Stimulated activated CD4-positive, alpha-beta T cell treated with anti-CD3 and anti-CD28 coated beads, TNF-alpha, amount 100 ng/mL, for 4 hours (primary cell): ENCODE results near the gene UBR4.
A peak's percentile ranks its signal among the peaks of the same experiment; 100 is the strongest.
"Not testable (repeated sequence)": the region's sequence is repeated elsewhere in the genome, so short reads cannot be mapped to it uniquely, and the experiment has no call there.

Experiments used
- DNase-seq, 3 experiments: peaks; one replicate each; pipeline ENCODE4 v3.0.0-alpha.2; 2020; ENCODE audit warnings: low read depth in 3 of 3

UBR4 gene

GRCh38 chr1:19220080-19220846 is 10.2 kb upstream of the UBR4 start:
- DNase-seq = no peak

DNA sequence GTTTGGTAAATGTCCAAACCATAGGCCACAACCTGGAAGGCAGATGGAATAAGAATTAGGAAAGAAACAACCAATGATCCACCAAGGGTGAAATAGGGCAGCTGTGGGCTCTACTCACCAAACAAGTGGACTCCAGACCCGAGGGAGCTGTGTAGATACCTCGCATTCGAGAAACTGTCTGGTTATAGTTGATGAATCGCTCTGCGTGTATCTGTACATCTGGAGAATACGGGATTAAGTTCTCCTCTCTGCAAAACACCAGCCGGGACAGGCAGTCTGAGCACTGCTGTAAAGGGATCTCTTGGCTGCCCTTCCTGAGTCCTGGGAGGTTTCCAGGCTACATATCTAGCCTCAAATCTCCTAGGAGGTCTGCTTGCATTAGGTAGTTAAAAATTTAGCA is 9.4 kb upstream of the UBR4 start:
- DNase-seq = no peak

DNA sequence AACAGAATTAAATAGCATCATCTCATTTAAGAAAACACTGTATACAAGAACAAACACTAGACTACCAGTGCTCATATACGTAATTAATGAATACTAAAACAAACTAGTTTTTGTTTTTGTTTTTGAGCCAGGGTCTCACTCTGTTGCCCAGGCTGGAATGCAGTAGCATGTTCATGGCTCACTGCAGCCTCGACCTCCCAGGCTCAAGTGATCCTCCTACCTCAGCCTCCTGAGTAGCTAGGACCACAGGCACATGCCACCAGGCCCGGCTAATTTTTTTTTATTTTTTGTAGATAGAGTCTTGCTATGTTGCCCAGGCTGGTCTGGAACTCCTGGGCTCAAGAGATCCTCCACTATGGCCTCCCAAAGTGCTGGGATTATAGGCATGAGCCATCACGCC is 6.5 kb upstream of the UBR4 start:
- DNase-seq = not testable (repeated sequence)

DNA sequence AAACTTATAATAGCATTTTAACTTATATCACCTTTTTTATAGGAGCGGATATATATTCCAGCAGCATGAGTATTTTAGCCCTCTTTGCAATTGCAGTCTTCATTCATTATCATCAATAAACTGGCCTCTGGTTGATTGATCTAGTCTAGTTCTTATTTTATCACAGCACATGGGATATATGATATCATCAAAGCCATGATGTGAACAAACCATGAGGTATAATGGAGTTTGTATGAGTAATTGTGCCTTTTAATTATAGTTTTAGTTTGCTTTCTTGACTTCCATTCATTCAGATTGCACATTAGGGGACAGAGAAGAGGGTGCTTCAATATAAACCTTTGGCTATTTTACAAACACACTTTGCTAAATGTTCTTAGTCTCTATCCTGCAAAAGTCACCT is 3.5 kb upstream of the UBR4 start:
- DNase-seq = no peak

GRCh38 chr1:19212167-19212566 is 2.1 kb upstream of the UBR4 start:
- no peak for DNase-seq

- no peak for DNase-seq
Measured at GRCh38 chr1:19210772-19211549, 895 bp upstream of the UBR4 start.

- DNase-seq = peak in 1 of 3 experiments; percentile 7
Measured at GRCh38 chr1:19209439-19209989, 552 bp downstream of the UBR4 start.

DNA sequence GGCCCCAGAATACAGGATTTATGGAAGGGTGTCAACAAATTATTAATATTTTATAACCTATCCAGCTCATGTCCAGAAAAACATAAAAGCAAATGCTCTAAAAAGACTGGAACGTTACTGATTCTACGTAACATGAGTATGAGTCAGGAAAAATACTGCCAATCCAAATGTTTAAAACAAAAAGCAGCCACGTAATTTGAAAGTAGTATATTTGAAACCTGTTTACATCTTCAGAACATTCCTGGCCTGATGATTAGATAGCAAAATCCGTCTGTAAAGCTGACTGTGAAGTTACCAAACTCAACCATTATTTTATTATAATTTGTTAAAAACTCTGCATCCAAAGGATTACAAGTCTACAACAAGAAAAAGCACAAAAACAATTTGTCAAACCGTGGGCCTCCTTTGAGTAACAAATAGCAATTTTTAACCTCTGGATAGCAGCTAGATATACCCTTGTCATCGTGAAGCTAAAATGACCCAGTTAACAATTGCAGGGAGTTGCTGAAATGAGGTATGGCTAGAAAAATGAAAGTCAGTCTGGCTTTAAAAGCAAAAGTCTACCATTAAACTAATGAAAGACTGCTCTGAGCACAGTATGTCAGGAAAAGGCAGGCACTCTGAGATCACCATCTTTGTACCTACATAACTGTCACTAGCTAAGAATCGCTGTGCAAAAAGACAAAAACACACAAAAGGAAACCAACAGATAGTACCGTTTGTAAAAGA is 1.2 kb downstream of the UBR4 start:
- DNase-seq = no peak

DNA sequence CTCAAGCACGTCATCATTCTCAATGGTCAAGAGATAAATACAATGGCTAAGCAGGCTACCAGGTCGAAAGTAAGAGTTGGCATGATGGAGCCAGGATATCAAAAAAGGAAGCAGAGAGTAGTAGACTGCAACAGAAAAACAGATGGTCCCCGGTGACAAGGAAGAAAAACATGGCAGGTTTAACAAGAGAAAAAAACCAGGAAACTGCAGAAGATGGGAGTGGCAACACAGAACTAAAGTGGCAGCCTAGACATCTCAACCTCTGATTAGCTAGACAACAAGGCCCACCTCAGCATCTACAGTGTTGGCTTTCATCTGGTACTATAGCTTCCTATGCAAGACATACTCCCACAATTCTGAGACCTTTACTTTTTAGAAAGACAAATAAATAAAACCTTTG is 3.1 kb downstream of the UBR4 start:
- DNase-seq = no peak

DNA sequence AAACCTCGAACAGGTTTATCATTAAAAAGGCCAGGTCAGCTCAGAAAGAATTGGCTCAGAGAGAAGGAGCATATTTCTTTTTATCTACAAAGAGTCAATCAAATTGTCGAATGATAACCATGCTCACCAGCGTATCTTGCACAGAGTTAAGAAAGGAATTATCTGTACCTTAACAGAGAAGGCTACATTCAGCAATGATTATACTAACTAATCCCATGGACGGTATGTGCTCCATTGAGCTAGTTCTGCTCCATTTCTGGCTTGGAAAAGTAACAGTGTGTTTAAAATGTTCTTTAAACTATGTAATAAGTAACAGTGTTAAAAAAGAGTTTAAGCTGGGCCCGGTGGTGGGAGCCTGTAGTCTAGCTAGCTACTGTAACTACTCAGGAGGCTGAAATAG is 4.2 kb downstream of the UBR4 start:
- DNase-seq = no peak

DNA sequence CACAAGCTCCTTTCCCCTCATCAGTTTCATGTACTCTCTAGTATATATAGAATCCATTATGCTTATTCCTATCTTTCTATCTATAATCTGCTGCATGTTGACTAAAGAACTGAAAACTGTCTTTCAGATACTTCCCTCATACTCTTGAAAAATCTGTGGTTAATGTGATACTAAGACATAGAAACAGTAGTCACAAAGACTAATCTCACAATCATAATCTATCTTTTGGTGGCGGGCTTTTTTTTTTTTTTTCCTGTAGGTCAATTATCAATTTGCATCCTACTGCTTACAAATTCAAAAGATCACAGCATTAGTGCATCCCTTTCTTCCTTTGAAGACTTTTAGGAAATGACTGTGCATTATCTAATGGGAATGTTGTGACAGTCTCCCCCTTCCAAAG is 4.7 kb downstream of the UBR4 start:
- DNase-seq = no peak

DNA sequence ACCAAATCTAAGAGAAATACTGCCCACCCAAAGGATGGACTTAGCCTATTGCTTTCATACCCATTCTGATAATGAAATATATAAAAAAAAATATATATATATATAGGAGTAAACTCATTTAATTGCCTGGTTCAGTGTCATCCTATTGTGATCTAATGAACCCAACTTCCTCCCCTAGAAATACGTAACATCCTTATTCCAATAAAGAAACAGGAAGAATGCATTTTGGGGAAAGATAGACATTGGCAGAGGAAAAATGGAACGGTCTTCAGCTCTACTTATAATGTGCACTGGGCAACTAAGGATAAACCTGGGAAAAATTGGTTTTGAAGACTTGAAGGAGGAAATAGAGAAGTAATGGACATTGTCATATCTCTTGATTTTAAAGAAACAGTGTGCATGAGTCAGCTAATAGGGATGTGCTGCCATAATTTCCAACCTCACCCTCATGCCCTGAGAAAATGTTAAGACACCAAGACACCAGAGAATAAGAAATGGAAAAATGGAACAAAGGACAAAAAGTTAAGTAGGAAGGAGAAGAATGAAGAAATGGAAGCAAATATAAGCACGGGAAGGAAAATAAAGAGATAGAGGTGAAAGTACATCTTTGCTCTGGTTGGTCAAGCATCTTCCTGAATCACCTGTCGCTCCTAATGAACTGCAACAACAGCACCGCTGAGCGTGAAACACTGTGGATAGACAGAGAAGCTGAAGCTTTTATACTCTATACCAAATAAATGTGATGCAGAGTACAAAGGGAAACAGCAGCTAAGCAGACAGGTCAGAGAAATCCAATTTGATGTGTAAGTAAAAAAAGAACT is 5.4 kb downstream of the UBR4 start:
- no peak for DNase-seq

GRCh38 chr1:19203440-19203839 is 6.6 kb downstream of the UBR4 start:
- DNase-seq = no peak

DNA sequence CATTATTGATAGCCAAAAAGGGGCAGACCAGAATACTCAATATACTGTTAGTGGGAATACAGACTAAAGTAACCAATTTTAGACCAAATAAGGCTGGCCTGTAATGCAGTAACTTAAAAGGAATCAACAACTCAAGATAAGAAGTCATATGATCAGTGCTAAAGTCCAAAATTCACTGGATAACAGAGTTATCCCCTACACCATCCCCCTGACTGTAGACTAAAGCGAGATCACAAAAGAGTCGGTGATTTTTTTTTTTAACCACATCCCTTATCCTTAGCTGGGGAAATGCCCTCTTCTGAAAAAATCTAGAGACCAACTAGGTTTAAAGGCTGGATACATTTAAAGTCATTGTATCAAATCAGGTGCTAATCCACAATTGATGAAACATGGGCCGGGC is 7.7 kb downstream of the UBR4 start:
- DNase-seq = no peak

DNA sequence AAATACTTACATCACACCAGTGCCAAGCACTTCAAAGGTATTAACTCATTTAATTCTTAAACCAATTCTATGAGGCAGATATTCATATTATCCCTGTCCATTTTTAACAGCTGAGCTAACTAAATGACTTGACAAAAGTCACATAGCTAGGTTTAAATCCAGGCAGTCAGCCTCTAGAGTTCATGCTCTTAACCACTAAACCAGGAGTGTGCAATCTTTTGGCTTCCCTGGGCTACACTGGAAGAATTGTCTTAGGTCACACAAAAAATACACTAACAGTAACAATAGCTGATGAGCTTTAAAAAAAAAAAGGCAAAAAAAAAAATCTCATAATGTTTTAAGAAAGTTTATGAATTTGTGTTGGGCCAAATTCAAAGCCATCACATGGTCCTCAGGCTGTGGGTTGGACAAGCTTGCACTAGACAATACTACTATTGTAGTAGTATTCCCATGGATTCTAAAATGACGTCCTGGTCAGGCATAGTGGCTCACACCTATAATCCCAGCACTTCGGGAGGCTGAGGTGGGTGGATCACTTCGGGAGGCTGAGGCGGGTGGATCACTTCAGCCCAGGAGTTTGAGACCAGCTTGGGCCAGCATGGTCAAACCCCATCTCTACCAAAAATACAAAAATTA is 10.0 kb downstream of the UBR4 start:
- DNase-seq = no peak

DNA sequence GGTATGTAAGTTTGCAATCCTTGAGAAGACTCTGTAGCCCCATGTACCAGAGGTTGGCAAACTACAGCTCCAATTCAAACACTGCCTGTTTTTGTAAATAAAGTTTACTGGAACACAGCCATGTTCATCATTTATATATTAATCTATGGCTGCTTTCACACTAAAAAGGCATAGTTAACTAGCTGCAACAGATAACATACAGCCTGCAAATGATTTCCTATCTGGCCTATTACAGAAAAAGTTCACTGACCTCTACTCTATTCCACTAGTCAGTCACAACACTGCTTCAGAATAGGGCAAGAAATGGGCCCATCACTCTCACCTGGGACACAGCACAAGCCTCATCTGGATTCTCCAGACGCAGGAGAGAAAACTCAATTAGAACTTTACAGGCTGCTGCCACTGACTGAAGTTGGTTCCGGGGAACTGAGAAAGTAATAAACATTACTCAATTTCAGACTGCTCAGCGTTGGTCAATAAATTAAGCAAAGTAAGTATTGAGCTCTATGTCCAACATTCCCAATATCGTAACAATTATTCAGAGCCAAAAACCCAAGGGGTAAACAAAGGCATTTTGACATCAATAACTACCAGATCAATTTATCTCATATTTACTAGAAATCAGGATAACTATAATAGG is 10.6 kb downstream of the UBR4 start:
- no peak for DNase-seq

DNA sequence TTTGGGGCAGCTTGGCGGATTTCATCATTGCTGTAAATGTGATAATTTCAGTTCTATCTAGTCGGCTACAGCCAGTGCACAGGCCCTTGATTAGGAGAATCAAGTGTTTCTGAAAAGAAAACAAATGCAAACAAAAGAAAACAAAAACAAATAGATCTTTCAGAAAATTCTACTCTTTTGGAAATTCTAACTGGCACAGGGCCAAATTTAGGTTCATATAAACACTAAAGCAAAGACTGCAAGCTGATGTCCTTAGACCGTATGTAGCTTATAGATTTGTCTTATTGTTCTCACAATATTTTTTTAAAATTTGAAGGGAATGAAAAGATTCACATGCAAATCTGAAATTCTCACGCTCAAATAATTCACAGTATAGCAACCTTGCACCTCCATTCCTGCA is 11.2 kb downstream of the UBR4 start:
- no peak for DNase-seq

GRCh38 chr1:19197845-19198244 is 12.2 kb downstream of the UBR4 start:
- no peak for DNase-seq

DNA sequence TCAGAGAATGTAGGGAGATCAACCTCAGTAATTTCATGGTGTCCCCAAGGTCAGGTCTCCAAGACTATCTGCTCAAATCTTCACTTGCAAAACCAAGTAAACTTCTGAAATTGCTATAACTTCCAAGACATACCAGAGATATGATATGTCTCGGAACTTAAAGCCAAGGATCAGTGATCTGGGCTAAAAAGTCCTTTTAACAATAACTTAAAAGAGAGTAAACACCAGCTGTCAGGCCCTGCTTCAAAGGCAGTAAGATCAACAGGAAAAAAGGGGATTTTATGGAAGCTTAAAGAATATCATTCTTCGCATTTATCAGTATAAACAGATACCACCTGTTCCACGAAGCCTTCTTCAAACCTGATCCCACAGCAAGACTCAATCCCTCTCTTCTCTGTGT is 13.7 kb downstream of the UBR4 start:
- no peak for DNase-seq

DNA sequence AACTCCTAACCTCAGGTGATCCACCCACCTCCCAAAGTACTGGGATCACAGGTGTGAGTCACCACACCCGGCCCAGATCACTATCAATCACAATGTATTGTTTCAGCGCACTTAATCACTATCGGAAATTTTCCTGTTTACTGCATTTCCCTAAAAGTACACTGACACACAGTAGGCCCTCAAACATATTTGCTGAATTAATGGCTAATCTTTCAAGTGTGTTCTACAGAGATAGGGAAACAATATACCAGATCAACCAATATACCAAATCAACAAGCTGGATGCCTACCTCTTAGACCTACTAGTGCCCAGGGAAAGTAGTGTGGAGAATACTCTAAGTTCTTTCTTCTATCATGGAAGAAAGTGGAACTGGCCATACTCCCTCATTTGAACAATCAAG is 17.1 kb downstream of the UBR4 start:
- no peak for DNase-seq

- no peak for DNase-seq
Measured at GRCh38 chr1:19191811-19192210, 18.3 kb downstream of the UBR4 start.
